GM18867 (cell line): ENCODE results near the gene PCNP.
"Not testable (repeated sequence)": the region's sequence is repeated elsewhere in the genome, so short reads cannot be mapped to it uniquely, and the experiment has no call there.

Experiments used
- ATAC-seq: cut with Tn5 transposase; IDR thresholded peaks from one replicate; pipeline ENCODE4 v1.9.1; 2021; ENCODE audit warnings: mild to moderate bottlenecking, moderate library complexity; ENCODE audit not compliant: unreplicated experiment

Gene PCNP

DNA sequence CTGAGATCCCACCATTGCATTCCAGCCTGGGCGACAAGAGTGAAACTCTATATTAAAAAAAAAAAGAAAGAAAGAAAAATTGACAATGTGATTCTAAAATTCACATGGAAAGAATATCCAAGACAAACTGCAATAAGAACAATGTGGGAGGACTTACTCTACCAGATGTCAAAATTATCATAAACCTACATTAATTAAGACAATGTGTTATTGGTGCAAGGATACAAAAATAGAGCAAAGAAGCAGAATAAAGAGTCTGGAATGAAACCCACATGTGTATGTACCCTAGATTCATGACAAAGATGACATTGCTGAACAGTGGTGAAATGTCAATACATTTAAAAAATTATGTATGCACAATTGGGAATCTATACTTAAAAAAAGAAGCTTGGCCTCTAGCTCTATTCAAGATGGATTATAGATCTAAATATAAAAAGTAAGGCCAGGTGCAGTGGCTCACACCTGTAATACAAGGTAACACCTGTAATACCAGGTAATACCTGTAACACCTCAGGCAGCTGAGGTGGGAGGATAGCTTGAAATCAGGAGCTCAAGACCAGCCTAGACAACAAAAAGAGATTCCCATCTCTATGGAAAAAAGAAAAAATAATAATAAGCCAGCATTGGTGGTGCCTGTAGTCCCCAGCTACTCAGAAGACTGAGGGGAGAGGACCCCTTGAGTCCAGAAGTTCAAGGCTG is 57.3 kb downstream of the PCNP start:
- ATAC-seq: no peak

DNA sequence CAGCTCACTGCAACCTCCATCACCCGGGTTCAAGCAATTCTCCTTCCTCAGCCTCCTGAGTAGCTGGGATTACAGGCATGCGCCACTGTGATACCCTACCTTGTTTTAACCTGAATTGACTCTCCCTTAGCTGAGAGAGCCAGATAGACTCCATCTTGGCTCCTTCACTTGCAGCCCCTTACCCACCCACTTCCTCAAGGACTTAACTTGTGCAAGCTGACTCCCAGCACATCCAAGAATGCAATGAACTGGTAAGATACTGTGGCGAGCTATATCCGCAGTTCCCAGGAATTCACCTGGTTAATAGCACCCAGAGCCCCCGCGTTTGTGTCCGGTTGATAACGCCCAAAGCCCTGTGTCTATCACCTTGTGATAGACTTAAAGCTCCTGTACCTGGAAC is 58.0 kb downstream of the PCNP start:
- not testable (repeated sequence) for ATAC-seq

DNA sequence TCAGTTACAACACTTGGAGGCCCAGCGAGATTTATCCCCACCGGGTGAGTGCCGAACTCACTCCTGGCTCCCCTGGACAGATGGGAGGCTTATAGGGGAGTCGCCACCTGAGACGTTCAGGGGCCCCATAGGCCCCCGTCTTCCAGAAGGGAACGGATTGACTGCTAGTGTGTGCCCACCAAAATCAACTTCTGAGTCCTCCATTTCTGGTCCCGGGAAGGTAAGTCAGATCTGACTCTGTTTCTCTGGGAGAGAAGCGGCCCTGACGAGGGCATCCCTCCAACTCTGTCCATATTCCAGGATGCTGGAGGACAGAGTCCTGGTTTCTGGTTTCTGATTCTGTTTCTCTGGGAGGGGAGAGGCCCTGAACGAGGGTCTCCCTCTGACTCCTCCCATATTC is 58.6 kb downstream of the PCNP start:
- ATAC-seq: no peak

DNA sequence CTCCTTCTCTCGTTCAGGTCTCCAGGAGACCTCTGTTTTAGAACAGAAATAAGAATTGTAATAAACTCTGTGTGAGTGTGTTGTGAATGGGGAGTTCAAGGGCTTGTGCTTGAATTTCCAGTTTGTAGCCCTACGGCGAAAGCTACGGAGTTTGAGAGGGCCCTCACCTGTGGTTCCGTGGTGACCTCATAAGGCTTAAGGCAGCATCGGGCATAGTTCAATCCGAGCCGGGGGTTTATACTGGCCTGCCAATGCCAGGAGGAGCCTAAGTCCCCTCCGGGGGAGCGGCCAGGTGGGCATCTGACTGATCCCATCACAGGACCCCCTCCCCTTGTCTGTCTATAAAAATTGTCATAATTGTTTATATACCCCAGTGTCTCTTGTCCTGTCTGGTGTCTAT is 59.2 kb downstream of the PCNP start:
- ATAC-seq: no peak

DNA sequence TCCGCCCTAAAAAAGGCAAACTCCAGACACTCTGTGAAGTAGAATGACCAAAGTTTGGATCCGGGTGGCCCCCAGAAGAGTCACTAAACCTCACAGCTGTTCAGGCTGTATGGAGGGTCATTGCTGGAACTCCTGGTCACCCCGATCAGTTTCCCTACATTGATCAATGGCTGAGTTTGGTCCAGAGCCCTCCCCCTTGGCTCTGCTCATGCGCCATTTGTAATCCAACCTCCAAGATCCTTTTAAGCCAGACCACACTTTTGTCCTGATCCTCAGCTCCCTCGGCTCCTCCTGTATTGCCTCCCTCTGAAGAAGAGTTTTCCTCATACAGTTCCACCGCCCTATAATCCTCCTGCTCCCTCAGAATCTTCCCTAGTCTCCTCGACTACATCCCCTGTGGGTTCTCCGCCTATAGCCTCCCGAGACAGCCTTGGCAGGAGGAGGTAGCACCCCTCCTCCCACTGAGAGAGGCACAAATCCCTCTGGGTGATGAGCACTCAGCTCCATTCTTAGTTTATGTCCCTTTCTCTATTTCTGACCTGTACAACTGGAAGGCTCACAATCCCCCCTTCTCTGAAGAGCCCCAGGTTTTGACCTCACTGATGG is 60.7 kb downstream of the PCNP start:
- no peak for ATAC-seq

DNA sequence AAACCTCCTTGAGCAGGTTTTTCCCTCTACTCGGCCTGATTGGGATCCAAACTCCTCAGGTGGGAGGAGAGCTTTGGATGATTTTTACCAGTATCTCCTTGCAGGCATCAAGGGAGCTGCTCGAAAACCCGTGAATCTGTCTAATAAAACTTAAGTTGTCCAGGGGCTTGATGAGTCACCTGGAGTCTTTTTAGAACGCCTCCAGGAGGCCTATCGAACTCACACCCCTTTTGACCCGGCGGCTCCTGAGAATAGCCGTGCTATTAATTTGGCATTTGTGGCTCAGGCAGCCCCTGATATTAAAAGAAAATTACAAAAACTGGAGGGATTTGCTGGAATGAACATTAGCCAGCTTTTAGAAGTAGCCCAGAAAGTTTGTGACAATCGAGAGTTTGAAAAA is 61.4 kb downstream of the PCNP start:
- no peak for ATAC-seq

DNA sequence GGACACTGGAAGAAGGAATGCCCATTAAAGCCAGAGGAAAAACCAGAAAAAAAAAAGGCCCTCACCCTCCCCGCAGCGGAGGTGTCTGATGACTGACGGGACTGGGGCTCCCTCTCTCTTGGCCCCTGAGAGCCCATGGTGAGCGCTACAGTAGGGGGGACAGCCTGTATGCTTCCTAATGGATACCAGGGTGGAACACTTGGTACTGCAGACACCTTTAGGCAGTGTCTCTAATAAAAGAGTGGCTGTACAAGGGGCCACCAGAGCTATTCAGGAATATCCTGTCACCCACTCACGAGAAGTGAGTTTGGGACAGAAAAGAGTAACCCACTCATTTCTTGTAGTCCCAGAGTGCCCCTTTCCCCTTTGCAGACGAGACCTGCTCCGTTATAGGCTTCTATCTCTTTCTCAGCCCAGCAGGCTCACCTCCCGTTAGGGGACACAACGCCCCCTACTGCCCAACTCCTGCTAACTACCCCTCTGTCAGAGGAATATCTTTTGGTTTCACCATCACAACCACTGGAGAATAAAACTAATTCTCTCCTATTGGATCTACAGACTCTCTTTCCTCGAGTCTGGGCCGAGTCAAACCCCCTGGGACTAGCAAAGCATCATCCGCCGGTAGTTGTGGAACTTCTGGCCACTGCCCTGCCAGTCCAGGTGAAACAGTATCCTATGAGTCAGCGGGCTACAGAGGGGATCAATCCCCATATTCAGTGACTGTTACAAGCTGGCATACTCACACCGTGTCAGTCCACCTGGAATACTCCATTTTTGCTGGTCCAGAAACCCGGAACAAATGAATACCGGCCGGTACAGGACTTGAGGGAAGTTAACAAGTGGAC is 62.2 kb downstream of the PCNP start:
- peak; percentile 96 for ATAC-seq

DNA sequence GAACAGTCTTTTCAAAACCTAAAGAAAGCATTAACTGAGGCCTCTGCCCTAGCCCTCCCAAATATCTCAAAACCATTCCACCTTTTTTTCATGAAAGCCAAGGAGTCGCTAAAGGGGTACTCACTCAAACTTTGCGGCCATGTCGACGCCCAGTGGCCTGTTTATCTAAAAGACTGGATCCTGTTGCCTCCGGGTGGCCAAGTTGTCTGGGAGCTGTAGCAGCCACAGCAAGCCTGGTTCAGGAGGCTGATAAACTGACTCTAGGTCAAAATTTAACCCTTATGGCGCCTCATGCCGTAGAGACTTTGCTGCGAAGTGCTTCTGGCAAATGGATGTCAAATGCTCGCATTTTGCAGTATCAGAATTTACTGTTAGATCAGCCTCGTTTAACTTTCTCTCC is 63.5 kb downstream of the PCNP start:
- no peak for ATAC-seq

DNA sequence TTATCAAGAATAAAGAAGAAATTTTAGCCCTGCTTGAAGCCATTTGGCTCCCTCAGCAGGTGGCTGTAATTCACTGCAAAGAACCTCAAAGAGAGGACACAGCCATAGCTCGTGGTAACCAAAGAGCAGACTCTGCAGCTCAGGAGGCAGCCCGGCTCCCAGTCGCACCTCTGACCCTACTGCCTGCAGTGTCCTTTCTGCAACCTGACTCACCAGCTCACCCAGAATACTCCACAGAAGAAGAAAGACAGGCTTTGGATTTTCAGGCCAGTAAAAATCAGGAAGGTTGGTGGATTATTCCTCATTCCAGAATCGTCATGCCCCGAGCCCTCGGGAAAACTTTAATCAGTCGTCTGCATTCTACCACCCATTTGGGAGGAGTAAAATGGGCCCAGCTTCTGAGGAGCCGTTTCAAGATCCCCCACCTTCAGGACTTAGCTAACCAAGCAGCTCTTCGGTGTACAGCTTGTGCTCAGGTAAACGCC is 64.3 kb downstream of the PCNP start:
- no peak for ATAC-seq

DNA sequence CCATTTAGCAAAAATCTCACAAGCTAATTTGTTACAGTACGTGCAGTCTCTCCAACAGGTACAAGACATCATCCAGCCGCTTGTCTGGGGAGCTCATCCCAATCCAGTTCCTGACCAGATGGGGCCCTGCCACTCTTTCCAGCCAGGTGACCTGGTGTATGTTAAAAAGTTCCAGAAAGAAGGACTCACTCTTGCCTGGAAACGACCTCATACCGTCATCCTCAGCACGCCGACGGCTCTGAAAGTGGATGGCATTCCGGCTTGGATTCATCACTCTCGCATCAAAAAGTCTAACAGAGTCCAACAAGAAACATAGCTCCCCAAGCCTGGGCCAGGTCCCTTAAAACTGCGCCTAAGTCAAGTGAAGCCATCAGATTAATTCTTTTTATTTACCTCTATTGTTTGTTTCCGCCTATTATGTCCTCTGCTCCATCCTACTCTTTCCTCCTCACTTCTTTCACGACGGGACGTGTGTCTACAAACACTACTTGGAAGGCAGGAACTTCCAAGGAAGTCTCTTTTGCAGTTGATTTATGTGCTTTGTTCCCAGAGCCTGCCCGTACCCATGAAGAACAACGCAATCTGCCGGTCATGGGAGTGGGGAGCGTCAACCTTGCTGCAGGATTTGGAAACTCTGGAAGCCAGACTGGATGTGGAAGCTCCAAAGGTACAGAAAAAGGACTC is 65.4 kb downstream of the PCNP start:
- no peak for ATAC-seq

DNA sequence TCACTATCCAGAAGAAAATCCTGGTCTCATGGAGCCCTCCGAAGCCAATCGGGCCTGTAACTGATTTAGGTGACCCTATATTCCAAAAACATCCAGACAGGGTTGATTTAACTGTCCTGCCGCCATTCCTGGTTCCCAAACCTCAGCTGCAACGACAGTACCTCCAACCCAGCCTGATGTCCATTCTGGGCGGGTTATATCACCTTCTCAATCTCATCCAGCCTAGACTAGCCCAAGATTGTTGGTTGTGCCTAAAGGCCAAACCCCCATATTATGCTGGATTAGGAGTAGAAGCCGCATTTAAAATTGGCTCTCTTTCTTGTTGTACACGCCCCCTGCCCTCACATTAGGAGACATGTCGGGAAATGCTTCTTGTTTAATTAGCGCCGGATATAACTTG is 66.3 kb downstream of the PCNP start:
- ATAC-seq: no peak

DNA sequence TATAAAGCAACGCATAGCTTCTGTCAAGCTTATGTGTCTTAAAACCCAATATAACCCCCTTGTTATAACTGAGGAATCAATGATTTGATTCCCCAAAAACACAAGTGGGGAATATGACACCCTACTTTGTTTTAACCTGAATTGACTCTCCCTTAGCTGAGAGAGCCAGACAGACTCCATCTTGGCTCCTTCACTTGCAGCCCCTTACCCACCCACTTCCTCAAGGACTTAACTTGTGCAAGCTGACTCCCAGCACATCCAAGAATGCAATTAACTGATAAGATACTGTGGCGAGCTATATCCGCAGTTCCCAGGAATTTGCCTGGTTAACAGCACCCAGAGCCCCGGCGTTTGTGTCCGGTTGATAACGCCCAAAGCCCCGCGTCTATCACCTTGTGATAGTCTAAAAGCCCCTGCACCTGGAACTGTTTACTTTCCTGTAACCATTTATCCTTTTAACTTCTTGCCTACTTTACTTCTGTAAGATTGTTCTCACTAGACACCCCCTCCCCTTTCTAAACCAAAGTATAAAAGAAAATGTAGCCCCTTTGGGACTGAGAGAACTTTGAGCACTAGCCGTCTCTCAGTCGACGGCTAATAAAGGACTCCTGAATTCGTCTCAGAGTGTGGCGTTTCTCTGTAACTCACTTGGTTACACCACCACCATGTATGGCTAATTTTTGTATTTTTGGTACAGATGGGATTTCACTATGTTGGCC is 67.6 kb downstream of the PCNP start:
- ATAC-seq: not testable (repeated sequence)

DNA sequence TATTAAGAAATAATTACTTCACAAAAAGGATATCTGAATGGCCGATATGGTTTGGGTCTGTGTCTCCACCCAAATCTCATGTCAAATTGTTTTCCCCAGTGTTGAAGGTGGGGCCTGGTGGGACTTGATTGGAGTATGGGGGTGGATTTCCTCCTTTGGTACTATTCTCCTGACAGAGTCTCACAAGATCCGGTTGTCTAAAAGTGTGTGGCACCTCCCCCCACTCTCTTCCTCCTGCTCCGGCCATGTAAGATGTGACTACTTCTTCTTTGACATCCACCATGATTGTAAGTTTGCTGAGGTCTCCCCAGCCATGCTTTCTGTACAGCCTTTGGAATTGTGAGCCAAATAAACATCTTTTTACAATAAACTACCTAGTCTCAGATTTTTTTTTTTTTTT is 68.5 kb downstream of the PCNP start:
- no peak for ATAC-seq

DNA sequence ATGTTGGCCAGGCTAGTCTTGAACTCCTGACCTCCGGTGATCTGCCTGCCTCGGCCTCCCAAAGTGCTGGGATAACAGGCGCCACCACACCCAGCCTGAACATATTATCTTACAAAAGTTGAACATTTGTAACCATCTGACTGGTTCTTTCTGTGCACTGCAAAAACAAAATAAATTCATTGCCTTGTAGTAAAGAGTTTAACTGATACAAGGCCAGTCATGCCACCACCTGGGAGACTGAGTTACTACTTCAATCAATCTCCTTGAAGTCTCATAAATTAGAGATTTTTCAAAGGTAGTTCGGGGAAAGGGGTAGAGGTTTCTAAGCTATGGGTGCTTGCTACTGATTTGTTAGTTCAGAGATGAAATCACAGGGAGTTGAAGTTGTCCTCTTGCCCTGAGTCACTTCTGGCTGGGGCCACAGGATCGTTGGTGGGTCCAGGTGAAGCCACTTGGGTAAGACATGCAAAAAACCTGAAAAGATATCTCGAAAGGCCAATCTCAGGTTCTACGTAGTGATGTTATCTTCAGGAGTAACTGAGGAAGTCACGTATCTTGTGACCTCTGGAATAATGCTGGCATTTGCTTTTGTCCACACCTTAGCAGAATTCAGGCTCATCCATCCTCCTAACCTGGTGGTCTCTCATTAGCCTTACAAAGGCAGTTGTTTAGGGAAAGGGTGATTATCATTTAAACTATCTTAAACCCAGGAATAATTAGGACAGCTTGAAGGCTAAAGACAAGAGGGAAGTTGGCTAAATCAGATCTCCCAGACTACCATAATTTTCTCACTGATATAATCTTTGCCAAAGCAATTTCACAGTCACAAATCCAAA is 69.2 kb downstream of the PCNP start:
- no peak for ATAC-seq
